ENCODE results near the gene ITGA11. TPM values are rescaled to one million over a fixed set of nuclear protein-coding genes. Genes with fewer than 3 reads are reported as not detected.

ITGA11 gene
- total RNA-seq, 1 donor: 567 TPM

DNA sequence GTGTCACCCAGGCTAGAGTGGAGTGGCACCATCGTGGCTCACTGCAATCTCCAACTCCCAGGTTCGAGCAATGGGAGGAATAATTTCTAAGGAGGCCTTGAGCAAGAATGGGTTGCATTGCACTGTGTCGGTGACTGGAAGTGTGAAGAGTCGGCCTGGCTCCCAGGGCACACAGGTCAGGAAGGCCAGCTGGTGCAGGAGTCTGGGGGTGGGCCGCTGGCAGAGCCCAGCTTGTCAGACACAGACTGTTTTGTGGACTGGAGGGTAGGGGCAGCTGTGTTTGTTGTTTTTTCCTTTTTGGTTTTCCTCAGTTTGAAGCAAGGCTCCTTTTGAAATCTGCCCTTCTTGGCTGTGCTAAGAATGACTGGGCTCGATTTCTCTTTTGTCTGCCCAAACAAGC, 66.2 kb downstream of the ITGA11 start:
- Histone ChIP-seq H3K4me2 (ENCODE audit: insufficient read depth, low read length) (no peak overlapping the region), H3K27ac (ENCODE audit: low read depth, low read length) (peak overlapping the region; percentile 34)
- DNase-seq (ENCODE audit: insufficient read length, low spot score, missing footprints): no peak

DNA sequence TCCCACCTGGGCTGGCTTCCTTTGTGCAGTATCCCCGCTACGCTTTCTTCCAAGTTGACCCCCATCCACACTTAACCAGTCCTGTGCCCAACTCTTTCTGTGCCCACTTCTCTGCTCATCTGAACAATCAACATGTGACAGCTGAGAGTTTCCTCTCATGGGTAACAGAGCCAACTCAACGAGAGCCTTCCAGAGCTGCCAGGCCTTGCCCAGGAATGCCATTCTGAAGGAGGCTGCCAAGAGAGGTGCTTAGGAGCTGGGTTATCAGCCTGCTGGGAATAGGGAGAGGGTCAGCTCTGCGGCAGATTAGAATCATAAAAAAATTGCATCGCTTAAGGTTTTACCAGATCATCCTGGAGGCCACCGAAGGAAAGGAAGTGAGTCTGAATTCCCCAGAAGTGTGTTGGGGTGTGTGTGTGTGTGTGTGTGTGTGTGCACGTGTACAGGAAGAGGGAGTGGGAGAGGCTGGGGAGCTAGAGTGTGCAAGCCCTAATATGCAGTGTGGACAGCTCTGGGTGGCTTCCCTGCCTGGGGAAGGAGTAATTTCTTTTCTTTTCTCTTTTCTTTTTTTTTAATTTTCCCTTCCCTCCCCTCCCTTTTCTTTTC, 66.7 kb downstream of the ITGA11 start:
- Histone ChIP-seq H2AFZ (ENCODE audit: low read length) (no peak overlapping the region), H3K36me3 (ENCODE audit: insufficient read depth, low read length) (peaks cover 92% of the 10 kb centered on the region), H3K4me3 (ENCODE audit: insufficient read depth, low read length) (no peak overlapping the region), H4K20me1 (ENCODE audit: insufficient read depth, low read length) (peaks cover 25% of the 10 kb centered on the region), H3K4me1 (ENCODE audit: insufficient read depth, low read length) (peaks cover 56% of the 10 kb centered on the region), H3K4me2 (ENCODE audit: insufficient read depth, low read length) (no peak overlapping the region), H3K27ac (ENCODE audit: low read depth, low read length) (peak overlapping the region; percentile 34), H3K9me3 (ENCODE audit: low read depth, low read length) (no peaks in the 10 kb centered on the region), H3K27me3 (ENCODE audit: insufficient read depth, low read length) (no peaks in the 10 kb centered on the region), H3K79me2 (ENCODE audit: insufficient read depth, low read length) (peaks cover 2% of the 10 kb centered on the region)
- DNase-seq (ENCODE audit: insufficient read length, low spot score, missing footprints): peak; percentile 89
- no peak for TF ChIP-seq CTCF (IDR thresholded peaks at IDR 0.05; ENCODE audit: extremely low read depth, low read depth, low read length)

More for the DNA sequence above, 66.2 kb downstream of the ITGA11 start:
- H3K4me3 ChIP-seq (ENCODE audit: insufficient read depth, low read length): no peak overlapping the region
- H3K9me3 ChIP-seq (ENCODE audit: low read depth, low read length): no peaks in the 10 kb centered on the region
- H3K4me1 ChIP-seq (ENCODE audit: insufficient read depth, low read length): peaks cover 51% of the 10 kb centered on the region
- H2AFZ ChIP-seq (ENCODE audit: low read length): no peak overlapping the region
- no peaks in the 10 kb centered on the region for H3K27me3 ChIP-seq (ENCODE audit: insufficient read depth, low read length)
- H3K36me3 ChIP-seq (ENCODE audit: insufficient read depth, low read length): peaks cover 92% of the 10 kb centered on the region
- peaks cover 2% of the 10 kb centered on the region for H3K79me2 ChIP-seq (ENCODE audit: insufficient read depth, low read length)
- no peak for TF ChIP-seq CTCF (IDR thresholded peaks at IDR 0.05; ENCODE audit: extremely low read depth, low read depth, low read length)
- H4K20me1 ChIP-seq (ENCODE audit: insufficient read depth, low read length): peaks cover 25% of the 10 kb centered on the region

GRCh38 chr15:68364660-68365035, 67.3 kb downstream of the ITGA11 start:
- Histone ChIP-seq H3K27ac (ENCODE audit: low read depth, low read length) (peak overlapping the region; percentile 40), H3K4me1 (ENCODE audit: insufficient read depth, low read length) (peaks cover 56% of the 10 kb centered on the region), H3K9me3 (ENCODE audit: low read depth, low read length) (no peaks in the 10 kb centered on the region), H3K79me2 (ENCODE audit: insufficient read depth, low read length) (peaks cover 2% of the 10 kb centered on the region), H4K20me1 (ENCODE audit: insufficient read depth, low read length) (peaks cover 22% of the 10 kb centered on the region), H3K36me3 (ENCODE audit: insufficient read depth, low read length) (peaks cover 92% of the 10 kb centered on the region), H3K4me2 (ENCODE audit: insufficient read depth, low read length) (no peak overlapping the region), H2AFZ (ENCODE audit: low read length) (no peak overlapping the region), H3K4me3 (ENCODE audit: insufficient read depth, low read length) (no peak overlapping the region), H3K27me3 (ENCODE audit: insufficient read depth, low read length) (no peaks in the 10 kb centered on the region)
- TF ChIP-seq CTCF (IDR thresholded peaks at IDR 0.05; ENCODE audit: extremely low read depth, low read depth, low read length): no peak
- DNase-seq (ENCODE audit: insufficient read length, low spot score, missing footprints): no peak

- H3K4me2 ChIP-seq (ENCODE audit: insufficient read depth, low read length): peak overlapping the region; percentile 29
- H3K27ac ChIP-seq (ENCODE audit: low read depth, low read length): peak overlapping the region; percentile 63
- no peak overlapping the region for H2AFZ ChIP-seq (ENCODE audit: low read length)
- H4K20me1 ChIP-seq (ENCODE audit: insufficient read depth, low read length): peaks cover 22% of the 10 kb centered on the region
- peak; percentile 91 for DNase-seq (ENCODE audit: insufficient read length, low spot score, missing footprints)
- H3K4me1 ChIP-seq (ENCODE audit: insufficient read depth, low read length): peaks cover 56% of the 10 kb centered on the region
- H3K9me3 ChIP-seq (ENCODE audit: low read depth, low read length): no peaks in the 10 kb centered on the region
- H3K79me2 ChIP-seq (ENCODE audit: insufficient read depth, low read length): peaks cover 2% of the 10 kb centered on the region
- no peak overlapping the region for H3K4me3 ChIP-seq (ENCODE audit: insufficient read depth, low read length)
- H3K36me3 ChIP-seq (ENCODE audit: insufficient read depth, low read length): peaks cover 89% of the 10 kb centered on the region
- no peak for TF ChIP-seq CTCF (IDR thresholded peaks at IDR 0.05; ENCODE audit: extremely low read depth, low read depth, low read length)
- no peaks in the 10 kb centered on the region for H3K27me3 ChIP-seq (ENCODE audit: insufficient read depth, low read length)
These were observed 67.8 kb downstream of the ITGA11 start for GRCh38 chr15:68364028-68364659.

Measured in osteoblast (primary cell).